ENCODE measurements around the gene SRGAP3.

Gene SRGAP3

GRCh38 chr3:9142362-9142761, 107.1 kb downstream of the SRGAP3 start:
- no peak for DNase-seq (ENCODE audit: low read depth)

- DNase-seq (ENCODE audit: low read depth): no peak
These were observed 107.5 kb downstream of the SRGAP3 start for GRCh38 chr3:9141928-9142289.

- no peak for DNase-seq (ENCODE audit: low read depth)
These were observed 110.1 kb downstream of the SRGAP3 start for GRCh38 chr3:9139366-9139765.

- DNase-seq (ENCODE audit: low read depth): no peak
These were observed 111.8 kb downstream of the SRGAP3 start for GRCh38 chr3:9137676-9138075.

- DNase-seq (ENCODE audit: low read depth): no peak
These were observed 112.5 kb downstream of the SRGAP3 start for GRCh38 chr3:9136746-9137465.

- no peak for DNase-seq (ENCODE audit: low read depth)
These were observed 113.4 kb downstream of the SRGAP3 start for GRCh38 chr3:9135930-9136525.

- no peak for DNase-seq (ENCODE audit: low read depth)
These were observed 113.9 kb downstream of the SRGAP3 start for GRCh38 chr3:9135526-9135925.

GRCh38 chr3:9133656-9134055, 115.8 kb downstream of the SRGAP3 start:
- DNase-seq (ENCODE audit: low read depth): no peak

- no peak for DNase-seq (ENCODE audit: low read depth)
These were observed 118.8 kb downstream of the SRGAP3 start for GRCh38 chr3:9130345-9131305.

- DNase-seq (ENCODE audit: low read depth): no peak
These were observed 120.1 kb downstream of the SRGAP3 start for GRCh38 chr3:9129365-9129764.

GRCh38 chr3:9125278-9125951, 124.0 kb downstream of the SRGAP3 start:
- DNase-seq (ENCODE audit: low read depth): no peak

- DNase-seq (ENCODE audit: low read depth): no peak
These were observed 124.7 kb downstream of the SRGAP3 start for GRCh38 chr3:9124730-9125129.

- no peak for DNase-seq (ENCODE audit: low read depth)
These were observed 125.6 kb downstream of the SRGAP3 start for GRCh38 chr3:9123840-9124239.

GRCh38 chr3:9122732-9123364, 126.6 kb downstream of the SRGAP3 start:
- no peak for DNase-seq (ENCODE audit: low read depth)

GRCh38 chr3:9121366-9122001, 128.0 kb downstream of the SRGAP3 start:
- DNase-seq (ENCODE audit: low read depth): no peak

GRCh38 chr3:9119331-9119730, 130.1 kb downstream of the SRGAP3 start:
- no peak for DNase-seq (ENCODE audit: low read depth)

GRCh38 chr3:9118222-9118621, 131.2 kb downstream of the SRGAP3 start:
- no peak for DNase-seq (ENCODE audit: low read depth)

GRCh38 chr3:9117220-9117619, 132.2 kb downstream of the SRGAP3 start:
- DNase-seq (ENCODE audit: low read depth): no peak

- DNase-seq (ENCODE audit: low read depth): no peak
These were observed 133.1 kb downstream of the SRGAP3 start for GRCh38 chr3:9116336-9116735.

- no peak for DNase-seq (ENCODE audit: low read depth)
These were observed 134.1 kb downstream of the SRGAP3 start for GRCh38 chr3:9115336-9115735.

- no peak for DNase-seq (ENCODE audit: low read depth)
These were observed 136.4 kb downstream of the SRGAP3 start for GRCh38 chr3:9113040-9113439.
